HG03097 (cell line): Measurements from ENCODE around the gene CDH23.

Source experiments
- ATAC-seq: cut with Tn5 transposase; IDR thresholded peaks from one replicate; pipeline ENCODE4 v1.9.1; 2021; ENCODE audit not compliant: unreplicated experiment, low FRiP score

Gene CDH23

DNA sequence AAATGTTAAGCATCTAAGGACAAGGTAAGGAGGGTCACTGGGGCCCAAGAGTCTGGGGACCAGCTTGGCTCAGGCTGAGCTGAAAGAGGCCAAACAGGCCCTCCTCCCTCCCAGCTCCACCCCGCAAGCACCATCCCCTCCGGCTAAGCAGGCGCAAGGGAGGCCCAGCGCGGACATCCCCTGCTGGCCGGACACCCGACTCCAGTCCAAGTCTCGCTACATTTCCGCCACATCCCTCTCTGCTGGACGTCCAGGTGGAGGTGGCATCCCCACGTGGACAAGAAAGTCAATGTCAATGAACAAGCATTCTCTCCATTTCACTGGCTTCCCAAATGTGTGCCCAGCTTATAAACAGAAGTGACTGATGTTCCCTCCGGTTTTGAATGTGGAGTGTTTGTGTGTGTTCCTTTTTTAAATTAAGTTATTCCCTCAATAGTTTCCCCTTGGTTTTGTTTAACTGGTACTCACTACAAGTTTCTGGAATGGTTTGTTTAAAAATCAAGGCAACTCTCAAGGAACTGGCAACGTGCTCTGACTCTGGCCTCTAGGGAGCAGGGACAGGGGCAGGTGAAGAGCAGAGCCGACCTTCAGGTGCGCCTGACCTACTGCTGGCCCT lies 418.9 kb downstream of the CDH23 start:
- no peak for ATAC-seq

DNA sequence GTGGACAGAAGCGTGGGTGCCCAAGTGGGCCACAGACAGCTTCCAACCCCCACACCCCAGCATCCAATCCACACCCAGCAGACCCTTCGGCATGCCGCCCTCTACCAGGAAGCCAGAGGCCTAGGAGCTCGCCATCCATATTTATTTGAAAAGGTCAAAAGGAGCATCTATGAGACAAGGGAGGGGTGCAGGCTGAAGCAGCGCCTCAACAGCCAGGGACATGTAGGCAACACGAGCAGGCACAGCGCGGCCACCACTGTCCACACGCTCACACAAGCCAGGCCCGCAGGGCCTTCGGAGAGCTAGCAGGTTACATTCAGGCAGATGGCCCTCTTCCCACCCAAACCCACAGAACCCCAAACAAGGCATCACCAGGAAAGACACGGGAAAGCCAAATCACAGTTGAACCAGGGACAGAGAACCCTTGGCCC lies 419.7 kb downstream of the CDH23 start:
- no peak for ATAC-seq

DNA sequence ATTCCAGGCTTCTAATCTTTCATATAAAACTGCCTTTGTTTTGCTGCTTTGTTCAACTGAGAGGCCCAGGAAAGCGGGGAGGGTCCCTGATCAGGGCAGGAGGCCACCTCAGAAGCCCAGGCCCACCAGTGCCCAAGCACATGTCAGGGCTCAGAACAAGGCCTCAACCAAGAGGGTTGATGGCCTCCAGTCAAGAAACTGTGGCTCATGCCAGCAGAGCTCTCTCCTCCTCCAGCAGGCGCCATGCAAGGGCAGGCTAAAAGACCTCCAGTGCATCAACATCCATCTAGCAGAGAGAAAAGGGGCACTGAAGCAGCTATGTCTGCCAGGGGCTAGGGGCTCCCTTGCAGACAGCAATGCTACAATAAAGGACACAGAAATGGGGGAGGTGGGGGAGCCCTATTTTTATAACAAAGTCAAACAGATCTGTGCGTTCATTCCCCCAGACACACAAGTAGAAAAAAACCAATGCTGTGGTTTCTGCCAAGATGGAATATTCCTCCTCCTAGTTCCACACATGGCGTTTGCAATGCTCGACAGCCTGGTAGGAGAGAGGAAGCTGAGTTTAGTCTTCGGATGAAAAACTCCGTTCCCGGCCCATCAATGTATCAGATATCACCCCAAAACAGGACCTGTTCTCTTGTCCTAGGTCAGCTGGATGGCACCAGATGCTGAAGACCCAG lies 420.4 kb downstream of the CDH23 start:
- ATAC-seq: no peak

DNA sequence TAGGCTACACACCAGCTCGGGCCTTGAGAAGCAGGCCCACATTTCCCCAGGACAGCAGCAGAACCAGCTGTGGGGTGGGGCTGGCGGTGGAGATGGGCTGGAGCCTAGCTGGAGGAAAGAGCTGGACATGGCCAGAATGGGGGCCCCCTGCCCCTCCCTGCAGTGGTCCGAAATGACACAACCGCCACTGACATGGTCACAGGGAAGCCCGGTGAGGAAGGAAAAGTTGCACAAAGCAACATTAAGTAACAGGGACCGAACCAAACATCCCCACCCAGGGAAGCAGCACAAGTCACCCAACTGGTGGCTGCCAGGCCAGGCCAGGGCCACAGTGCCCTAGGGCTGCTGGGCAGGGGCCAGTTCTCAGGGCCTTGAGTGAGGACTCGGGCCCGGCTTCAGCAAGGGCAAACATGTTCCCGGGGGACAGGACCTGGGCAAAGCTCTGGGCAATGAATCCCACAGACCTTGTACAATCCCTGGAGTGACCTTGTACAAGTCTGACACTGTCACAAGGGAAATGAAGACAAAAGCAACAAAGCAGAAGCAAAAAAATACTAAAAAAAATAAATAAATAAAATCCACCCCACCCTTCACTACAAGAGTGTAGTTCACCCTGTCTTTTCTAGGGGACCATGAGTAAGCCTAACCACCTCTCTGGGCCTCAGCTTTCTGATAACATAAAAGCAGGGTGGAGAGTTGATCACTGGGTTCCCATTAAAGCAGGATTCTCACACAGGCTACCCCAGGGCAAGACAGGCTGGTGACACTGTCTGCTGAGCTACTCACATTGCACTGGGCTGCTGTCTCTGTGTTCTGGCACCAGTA lies 421.3 kb downstream of the CDH23 start:
- ATAC-seq: no peak

DNA sequence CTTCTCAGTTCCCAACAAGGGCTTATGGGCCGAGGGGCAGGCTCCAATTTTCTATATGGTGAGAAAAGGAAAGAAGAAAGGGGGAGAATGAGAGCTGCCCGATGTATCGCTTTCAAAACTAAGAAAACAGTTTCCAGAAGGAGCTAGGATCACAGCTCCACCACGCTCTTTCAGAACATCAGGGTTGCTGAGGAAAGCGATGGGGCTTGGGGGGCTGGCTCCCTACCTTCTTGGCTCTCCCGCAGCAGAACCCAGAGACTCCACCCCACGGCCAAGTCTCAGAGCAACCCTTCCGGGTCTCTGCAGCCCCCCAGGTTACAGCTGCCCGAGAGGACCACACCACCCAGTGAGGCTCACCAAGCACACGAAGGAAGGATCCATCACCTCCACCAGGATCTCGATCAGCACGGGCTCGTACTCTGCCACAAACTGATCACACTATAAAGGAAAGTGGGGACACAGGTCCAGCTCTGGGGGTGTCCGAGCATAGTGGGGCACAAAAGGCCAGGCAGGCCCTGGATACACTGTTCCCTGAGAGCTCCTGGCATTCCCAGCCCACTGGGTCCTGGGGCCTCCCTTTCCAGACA lies 422.0 kb downstream of the CDH23 start:
- no peak for ATAC-seq

DNA sequence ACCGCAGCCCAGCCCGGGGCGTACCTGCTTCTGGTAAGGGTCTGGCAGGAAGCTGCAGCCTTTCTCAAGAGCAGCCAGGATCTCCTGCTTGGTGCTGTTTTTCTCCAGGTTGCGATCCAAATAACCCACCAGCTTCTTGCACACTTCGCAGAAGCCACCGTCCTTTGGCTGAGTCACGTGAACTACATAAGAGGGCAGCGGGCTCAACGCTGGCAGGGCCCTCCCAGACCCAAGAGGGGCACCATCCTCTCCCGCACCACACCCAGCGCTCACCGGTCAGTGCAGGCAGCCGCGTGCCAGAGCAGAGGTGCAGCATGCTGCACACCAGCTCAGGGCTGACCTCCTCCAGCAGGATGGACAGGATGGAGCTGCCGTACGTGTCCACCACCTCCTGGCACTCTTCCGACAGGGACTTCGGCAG lies 422.7 kb downstream of the CDH23 start:
- ATAC-seq: no peak

DNA sequence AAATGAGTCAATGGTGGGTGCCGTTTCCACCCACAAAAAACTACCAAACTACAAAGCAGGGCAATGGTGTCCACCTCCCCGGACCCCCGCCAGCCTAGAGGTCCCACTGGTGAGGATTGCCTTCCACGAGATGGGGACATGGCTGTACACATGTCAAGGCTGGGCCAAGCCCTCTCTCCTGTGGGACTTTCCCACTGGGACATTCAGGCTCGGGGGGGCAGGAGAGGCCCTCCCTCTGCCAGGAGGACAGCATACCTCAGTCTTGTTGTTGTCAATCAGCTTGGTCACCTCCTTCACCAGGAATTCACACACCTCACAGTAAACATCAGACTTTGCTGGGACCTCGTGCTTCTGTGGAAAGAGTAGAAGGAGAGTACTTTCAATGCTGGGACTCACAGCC lies 423.3 kb downstream of the CDH23 start:
- no peak for ATAC-seq

DNA sequence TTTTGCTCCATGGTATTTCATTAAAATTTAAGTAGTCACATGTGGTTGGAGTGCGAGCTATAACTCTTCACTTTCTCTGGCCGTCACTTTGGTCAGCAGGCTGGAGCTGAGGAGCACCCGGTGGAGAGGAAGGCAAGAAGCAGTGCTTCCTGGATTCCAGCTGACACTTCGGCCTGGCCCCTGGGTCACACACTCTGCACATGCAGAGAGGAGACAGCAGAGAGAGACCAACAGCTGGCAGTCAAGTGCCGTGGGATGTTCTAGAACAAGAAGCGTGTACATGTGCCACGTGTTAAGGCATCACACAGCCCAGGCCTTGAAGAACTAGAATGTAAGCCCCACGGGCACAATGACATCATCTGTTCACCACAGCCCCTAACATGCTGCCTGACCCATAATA lies 424.2 kb downstream of the CDH23 start:
- no peak for ATAC-seq

DNA sequence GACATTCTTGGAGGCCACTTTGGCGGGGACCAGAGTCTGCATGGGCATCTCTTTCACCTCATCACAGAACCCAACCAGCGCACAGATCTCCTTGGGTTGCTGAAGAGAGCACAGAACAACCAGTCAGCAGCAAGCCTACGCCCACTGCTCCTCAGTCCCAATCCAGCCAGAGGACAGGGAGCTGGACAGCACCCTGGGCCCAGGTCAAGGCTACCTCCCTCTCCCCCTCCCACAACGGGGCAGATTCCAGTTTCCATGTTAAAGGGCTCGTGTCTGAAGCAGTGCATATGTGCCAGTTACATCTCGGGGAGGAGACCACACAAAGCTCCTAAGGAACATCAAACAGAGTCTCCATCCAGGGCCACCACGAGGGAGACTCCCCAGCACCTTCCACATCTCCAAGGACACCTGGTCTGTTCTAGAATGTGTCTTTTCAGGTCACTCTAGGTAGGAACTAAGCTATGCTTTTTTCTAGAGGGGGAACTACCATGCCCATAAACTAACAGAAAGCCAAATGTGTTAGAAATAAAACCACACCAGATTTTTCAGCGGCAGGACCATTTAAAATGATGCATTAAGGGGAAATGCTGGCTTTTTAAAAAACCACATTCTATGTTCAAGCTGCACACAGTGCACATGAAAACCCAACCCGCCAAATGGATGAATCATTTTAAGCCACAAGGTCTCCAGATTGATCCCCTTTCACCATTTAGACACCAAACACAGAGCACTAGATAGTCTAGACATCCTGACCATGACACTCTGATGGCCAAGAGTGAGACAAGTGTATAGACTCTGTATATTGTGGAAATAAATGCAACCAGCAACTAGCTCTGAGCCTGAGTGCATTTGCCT lies 425.4 kb downstream of the CDH23 start:
- no peak for ATAC-seq

DNA sequence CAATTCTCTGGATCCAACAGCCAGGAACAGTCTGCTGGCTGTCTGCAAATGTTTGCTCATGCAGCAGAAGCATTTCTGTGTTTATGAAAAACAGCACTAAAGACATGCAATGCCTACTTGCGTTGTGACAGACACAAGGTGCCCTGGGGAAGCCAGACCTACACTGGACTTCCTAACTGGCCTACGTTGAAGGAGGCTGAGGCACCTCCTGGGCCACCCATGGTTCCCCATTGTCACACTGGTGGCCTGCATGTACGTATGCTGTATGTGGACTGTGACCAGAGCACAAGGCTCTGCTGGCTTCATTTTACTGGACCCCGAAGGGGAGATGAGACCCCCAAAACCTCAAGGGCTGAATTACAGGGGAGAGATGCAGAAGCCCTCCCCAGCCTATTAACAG lies 426.6 kb downstream of the CDH23 start:
- no peak for ATAC-seq

DNA sequence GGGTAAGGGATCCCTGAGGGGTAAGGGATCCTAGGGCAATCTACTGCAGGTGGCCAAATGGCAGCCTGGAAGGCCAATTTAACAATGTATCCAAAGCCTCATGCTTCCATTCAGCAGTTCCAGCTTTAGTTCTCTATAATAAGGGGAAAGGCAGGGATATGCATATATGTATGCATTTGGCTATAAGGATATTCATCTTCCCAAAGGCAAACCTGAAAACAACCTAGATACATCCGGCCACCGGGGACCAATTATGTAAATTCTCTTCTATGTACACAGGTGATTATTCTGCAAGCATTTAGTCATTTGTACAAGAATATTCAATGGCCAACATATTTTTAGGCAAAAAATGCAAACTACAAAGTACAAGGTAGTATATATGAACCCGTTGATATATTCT lies 427.6 kb downstream of the CDH23 start:
- no peak for ATAC-seq

DNA sequence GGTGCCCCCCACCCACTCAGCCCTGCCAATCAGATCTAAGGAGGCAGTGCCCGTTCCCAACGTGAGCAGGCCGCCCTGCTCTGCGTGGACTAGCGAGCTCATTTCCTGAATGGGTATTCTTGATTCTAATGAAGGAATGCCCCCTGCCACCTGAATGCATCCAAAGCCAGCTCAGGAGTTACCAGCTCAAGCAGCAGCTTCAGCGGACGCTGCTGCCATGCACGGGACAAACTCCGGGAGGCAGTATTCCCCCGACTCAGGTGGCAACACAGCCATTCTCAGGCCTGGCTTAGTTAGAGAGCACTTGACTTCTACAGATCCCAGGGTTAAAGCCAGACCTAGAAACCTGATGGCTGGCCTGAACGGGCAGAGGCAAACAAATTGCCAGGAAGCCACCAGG lies 428.5 kb downstream of the CDH23 start:
- ATAC-seq: no peak

DNA sequence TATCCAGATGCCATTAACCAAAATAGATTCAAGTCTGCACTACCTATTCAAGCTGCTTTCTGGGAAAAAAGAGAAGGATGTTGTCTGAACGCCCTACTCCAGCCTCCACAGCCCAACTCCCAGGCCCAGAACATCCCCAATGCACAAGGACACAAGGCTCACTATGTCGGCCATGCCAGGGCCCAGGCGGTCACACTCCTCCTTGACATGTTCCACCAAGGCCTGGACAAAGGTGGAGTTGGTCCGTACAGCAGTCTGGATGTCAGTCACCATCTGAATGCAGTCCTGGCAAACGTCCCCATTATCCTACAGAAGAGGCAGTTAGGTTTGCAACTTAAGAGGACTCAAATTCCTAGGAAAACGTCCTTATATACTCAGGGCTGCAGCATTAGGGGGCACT lies 431.1 kb downstream of the CDH23 start:
- no peak for ATAC-seq

DNA sequence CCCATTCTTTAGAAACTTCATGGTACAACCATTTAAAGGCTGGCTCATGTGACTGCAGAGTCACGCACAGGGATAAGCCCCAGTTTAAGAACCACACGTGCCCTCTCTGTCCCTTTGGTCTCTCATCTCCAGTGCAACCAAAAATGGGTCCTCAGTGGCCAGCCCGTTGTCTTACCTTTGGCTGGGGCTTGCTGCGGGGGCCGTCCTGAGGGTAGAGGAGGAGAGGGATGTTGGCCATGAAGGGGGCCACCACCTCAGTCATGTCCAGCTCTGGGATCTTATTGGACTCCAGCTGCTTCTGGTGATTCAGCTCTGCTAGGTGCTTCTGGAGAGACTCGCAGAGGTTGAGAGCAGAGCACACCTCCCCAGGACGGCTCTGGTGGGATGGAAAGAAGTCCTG lies 432.0 kb downstream of the CDH23 start:
- ATAC-seq: no peak

DNA sequence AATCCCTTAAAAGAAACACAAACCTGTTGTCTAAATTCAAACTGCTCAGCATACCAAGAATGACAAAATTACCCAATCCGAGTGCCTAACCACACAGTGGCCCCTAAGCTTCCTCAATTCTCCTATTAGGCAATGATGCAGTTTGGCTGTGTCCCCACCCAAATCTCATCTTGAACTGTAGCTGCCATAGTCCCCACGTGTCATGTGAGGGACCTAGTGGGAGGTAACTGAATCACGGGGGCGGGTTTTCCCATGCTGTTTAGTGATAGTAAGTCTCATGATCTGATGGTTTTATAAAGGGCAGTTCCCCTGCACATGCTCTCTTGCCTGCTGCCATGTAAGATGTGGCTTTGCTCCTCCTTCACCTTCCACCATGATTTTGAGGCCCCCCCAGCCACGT lies 432.5 kb downstream of the CDH23 start:
- ATAC-seq: no peak

DNA sequence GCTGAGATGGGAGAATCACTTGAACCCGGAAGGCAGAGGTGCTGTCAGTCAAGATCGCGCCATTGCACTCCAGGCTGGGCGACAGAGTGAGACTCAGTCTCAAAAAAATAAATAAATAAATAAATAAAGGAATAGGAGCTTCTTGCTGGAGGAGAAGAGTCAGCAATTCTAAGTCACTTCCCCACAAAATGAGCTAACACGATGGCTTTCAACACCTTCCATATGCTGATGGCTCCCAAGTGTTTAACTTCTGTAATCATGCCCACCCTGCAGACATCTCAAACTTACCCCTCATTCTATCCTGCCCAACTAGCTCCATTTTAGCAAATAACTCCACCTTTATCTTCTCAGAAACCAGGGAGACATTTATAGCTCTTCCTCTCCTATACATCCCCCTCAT lies 433.2 kb downstream of the CDH23 start:
- ATAC-seq: no peak

DNA sequence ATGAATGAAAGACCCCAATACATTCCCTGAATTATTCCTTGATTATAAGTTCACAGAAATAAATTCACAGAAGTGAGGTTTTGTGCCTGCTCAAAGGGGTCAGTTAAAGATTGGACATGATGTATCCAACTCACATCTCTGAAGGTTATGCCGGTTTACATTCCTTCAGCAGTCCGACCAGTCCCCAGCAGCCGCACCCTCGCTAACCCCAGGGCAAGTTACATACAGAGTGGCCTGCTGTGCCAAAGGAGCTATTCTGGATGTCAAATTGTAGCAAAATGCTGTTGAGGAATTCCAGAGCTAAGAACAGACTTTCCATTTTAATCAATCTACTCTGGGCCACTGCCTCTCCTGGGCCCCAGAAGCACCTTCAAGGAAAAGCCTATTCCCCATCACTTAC lies 434.0 kb downstream of the CDH23 start:
- no peak for ATAC-seq

DNA sequence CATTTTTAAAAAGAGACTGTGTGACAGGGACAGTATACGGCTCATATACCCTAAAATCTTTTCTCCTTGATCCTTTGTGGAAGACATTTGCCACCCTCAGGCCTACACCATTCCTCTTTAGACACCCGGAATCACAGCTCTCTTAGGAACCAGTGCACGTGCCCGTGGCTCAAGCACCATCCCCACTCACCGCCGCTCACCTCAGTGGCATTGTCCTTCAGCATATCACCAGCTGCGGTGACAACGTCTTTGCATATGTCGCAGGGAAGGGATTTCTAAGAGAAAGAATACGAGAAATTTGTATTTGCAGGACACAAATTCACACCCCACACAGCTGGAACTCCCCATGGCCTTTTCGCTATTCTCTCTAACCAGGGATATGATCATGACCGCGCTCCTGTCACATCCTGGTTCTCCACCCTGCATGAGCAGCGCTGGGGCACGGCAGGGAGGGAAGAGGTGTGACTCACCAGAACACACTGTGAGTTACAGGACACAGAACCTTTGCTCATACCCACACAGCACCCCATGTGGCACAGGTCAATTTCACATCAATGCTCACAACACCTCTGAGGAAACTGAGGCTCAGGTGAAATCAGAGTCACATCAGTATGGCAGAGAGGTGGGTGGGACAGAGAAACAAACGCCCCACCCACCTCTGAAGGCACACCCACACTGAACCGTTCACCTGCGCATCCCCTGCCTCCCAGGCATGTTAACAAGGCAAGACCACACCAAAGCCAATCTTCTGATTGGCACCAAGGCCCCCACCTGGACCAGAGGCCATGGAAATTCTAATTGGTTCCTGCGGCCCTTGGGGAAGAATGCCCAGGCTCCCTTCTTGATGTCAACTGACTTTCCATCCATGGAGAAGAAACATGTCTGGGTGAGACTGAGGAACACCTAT lies 435.2 kb downstream of the CDH23 start:
- ATAC-seq: no peak

DNA sequence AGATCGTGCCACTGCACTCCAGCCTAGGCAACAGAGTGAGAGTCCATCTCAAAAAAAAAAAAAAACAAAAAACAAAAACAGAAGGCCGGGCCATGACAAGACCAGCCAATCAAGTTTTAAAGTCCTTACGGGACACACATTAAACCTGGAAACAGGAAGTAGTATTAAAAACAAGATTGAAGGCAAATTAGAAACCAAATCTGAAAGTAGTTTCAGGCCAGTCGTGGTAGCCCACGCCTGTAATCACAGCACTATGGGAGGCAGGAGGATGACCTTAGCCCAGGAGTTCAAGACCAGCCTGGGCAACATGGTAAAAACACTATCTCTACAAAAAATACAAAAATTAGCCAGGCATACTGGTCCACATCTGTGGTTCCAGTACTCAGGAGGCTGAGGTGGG lies 436.2 kb downstream of the CDH23 start:
- ATAC-seq: no peak
